Pulmonary artery endothelial cell (primary cell): ENCODE data around the gene TNNT2. TPM values are rescaled to one million over a fixed set of nuclear protein-coding genes. Genes with fewer than 3 reads are reported as not detected.

ENCODE experiments used
- DNase-seq: peaks from one replicate; pipeline ENCODE4 v3.0.0-alpha.2; 2011; ENCODE audit warnings: low read depth, low spot score
- total RNA-seq: library from RNA; depleted of rRNA; stranded (reverse); fragments of >200 nt; gene quantifications from 2 replicates; pipeline ENCODE4 v1.2.3, GENCODE V29; 2014

TNNT2 gene
- total RNA-seq, 1 donor from 2014 or later = not detected

DNA sequence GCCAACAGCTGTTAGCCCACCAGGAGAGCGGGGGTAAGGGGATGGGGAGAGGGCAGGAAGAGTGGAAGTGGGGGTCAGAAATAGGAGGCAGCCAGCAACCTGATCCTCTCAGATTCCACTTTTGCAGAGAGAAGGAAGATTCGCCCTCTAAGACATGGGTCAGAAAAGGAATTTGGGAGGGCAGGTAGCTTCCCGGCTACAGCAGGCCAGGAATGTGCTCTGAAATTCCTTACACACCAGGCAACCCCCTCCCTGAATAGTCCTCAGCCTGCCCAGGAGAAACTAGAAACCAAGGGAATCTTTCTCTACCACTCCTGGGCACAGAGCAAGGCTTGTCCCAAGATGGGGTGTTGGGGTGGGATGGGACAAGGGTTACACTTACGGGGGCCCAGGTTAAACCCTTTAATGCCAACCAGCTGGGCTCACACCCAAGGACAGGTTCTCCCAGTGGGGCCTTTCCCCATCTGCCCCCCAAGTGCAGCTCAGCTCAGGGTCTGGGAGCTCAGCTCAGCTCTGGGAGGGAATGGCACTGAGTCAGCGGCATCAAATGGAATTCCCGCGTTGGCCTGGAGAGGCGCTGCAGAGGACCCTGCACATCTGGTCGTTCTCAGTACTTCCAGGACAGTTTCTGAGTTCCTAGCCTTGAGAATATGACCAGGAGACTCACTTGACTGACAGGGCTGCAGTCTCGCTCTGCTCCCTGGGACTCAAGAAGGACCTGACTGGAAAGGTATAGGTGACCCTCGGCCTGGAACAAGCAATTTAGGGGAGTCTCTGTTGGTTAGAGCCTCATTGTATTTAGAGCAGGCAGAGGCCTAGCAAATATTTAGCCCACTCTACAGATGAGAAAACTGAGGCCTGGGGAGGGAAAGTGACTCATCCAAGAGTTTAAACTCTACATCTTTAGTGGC is 761 bp downstream of the TNNT2 start:
- DNase-seq = no peak

GRCh38 chr1:201376107-201376463 is 1.4 kb downstream of the TNNT2 start:
- no peak for DNase-seq

- DNase-seq = no peak
These were observed 2.3 kb downstream of the TNNT2 start for GRCh38 chr1:201375169-201375568.

- DNase-seq = no peak
These were observed 3.1 kb downstream of the TNNT2 start for GRCh38 chr1:201374364-201374763.

DNA sequence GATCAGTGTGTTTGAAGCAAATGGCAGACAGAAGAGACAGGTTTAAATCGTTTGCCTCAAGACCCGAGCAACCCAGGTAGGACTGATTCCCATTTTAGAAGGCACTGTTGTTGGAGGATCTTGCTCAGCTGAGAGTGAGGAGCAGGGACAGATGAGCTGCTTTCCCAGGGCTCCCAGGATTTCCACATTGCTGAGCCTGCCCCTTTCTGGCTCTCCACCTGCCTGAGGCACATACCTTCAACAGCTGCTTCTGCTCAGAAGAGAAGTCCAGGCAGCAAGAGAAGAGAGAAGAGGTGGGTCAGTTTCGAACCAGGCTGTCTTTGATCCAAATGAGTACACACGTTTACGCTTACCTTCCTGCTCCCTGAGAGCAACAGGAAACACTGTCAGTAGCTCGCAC is 5.7 kb downstream of the TNNT2 start:
- no peak for DNase-seq

- no peak for DNase-seq
These were observed 6.2 kb downstream of the TNNT2 start for GRCh38 chr1:201371276-201371675.

DNA sequence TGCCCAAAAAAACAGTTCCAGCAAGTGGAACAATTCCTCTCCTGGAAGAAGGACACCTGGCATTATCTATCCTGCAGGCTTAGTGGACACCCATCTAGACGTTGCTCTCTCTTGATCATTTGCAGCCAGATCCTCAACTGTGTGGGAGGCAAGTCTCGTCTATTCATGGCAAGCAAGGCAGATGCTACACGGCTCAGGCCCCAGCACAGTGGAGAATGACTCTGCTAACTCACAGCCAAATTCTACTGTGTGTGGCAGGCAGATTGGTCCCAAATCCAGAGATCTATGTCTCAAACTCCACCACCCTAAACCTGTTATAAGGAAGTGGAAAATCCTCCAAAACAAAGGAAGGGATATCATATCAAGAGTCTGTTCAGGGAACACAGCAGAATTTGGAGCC is 7.0 kb downstream of the TNNT2 start:
- no peak for DNase-seq

DNA sequence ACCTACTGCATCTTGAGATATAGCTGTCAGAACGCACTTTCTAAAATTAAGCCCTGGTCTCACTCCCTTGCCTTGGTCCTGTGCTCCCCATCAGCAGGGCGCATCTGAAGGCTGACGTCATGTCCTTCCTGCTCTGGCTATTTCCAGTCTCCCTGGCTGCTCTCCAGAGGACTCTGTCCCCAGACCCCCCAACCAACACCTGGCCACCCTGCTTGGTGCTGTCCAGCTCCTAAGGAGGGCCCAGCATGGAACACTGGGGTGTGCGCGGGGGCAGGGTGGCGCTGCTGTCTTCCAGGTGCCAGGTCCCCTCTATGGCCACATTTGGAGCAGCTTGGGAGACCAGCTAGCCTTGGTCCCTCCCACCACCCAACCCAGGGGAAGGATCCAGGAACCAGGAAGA is 8.3 kb downstream of the TNNT2 start:
- DNase-seq = no peak

DNA sequence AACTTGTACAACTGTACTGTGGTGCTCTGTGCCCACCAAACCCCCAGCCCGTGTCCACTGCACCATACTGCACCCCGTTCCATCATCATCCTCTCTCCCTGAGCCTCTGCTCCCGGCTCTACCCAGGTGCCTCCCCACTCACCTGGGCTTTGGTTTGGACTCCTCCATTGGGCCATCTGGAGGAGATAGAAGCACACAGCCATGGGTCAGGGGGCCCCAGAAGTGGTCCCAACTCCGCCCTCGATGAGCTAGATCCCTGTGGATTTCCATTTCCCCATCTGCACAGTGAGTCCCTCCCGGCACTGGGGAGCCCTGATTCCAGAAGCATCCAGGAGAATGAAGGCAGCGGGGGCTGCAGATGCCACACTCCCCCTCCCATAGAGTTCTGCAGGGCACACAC is 10.8 kb downstream of the TNNT2 start:
- DNase-seq = no peak

- DNase-seq = no peak
These were observed 12.2 kb downstream of the TNNT2 start for GRCh38 chr1:201365251-201365650.

- no peak for DNase-seq
These were observed 12.7 kb downstream of the TNNT2 start for GRCh38 chr1:201364808-201365105.

- DNase-seq = no peak
These were observed 14.0 kb downstream of the TNNT2 start for GRCh38 chr1:201363467-201363866.

DNA sequence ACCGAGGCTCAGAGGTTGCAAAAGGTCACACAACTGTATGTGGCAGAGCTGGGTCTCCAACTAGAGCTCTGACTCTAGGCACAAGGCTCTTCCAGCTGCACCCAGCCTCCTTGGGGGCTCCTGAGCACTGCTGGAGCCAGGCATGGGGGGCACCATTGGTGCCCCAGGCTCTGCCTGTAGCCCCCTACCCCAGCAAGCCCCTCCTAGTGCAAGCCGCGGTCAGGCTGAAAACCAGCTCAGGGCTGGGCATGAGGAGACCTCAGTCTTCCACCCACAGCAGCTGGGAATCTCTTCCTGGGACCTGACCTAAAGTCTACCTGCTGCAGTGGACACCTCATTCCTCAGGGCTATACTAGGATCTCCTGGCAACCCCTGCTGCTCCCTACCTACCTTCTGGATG is 14.6 kb downstream of the TNNT2 start:
- DNase-seq = no peak

DNA sequence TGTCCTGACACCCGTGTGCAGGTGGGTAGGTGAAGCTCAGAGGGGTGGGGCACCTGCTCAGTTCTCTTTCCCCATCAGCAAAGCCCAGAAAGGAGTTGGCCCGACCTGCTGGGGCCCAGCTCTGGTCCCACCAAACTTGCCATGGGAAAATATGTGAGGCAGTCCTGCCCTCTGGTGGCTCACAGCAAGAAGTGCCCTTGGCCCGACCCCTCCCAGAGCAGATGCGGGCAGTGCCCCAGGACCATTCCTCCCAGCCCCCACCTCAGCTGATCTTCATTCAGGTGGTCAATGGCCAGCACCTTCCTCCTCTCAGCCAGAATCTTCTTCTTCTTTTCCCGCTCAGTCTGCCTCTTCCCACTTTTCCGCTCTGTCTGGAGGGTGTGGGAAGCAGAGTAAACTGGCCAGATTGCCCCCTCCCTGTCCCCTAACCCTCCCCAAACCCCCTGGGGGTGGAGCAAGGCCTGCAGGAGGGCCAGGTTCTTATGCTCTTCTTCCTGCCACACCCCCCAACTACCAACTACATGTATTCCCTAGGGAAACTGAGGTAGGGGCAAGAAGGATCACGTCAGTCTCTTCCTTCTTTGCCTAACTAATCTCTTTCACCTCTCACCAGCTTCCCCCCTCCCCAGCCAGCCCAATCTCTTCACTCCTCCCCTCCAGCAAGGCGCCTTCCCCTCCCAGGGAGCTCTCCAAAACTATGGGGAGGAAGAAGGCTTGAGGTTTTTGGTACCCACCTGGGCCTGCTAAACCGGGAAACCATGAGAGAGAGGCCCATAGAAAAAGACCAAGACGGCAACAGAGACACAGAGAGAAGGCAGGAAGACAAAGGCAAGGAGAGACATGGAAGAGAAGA is 15.6 kb downstream of the TNNT2 start:
- no peak for DNase-seq

DNA sequence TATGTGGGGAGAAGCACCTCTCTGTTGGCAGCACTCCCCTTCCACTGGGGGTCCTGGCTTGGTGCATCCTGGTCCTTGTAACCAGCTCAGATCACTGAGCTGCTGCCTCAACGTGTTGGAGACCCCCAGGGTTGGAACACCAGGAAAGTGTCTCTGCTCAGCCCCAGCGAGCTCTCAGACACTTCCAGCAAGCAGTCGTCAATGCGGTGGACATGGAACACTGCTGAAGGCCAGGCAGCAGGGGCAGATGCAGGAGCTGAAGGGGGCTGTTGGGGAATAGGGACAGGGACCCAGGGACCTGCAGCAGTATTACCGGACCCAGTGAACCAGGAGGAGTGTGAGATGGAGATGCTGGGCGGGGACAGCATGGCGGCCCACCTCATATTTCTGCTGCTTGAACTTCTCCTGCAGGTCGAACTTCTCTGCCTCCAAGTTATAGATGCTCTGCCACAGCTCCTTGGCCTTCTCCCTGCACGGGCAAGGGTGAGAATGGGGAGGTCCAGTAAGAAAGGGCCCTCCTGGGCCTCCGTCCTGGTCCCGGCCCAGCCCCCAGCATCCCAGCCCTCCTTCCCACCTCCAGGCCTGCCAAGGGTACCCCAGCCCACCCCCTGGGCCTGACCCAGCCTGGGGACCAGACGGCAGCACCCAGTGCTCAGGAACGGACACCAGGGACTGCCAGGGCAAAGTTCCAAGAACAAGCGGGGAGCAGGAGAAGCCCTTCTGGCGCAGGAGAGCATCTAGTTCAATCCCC is 16.4 kb downstream of the TNNT2 start:
- no peak for DNase-seq

GRCh38 chr1:201360486-201360885 is 17.0 kb downstream of the TNNT2 start:
- no peak for DNase-seq

DNA sequence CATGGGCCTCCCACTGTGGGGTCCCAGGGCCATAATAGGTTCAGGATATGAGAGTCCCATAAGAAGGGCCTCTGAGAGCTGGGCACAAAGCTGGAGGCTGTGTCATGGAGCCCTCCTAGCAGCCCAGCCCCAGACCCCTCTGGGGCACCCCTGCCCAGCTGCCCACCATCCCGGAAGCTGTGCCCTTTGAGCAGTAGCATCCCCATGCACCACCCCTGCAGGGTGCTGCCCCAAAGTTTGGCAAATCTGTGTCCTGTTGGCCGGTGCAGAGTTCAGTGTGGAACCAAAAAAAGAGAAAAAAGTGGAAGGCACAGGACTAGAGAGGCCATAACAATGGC is 17.6 kb downstream of the TNNT2 start:
- no peak for DNase-seq

GRCh38 chr1:201359031-201359872 is 18.2 kb downstream of the TNNT2 start:
- DNase-seq = no peak

GRCh38 chr1:201358596-201358995 is 18.9 kb downstream of the TNNT2 start:
- no peak for DNase-seq

- no peak for DNase-seq
These were observed 19.7 kb downstream of the TNNT2 start for GRCh38 chr1:201357636-201358348.

DNA sequence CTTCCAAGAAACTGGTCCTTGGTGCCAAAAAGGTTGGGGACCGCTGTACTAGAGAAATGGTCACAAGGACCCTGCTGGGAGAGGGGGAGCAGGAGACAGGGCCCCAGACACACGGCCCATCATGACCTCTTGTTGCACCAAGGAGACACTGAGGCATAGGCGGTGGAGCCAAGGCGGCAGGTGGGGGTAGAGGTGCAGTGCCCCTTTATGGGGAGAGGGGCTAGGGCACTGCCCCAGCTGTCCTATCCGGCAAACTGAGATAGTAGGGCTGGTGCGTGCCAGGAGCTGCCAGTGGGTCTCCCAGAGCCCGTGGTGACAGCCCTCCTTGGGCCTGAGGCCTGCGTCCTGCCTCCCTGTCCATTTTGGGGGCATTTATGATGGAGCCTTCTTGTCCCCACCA is 20.3 kb downstream of the TNNT2 start:
- no peak for DNase-seq
